HG03378 (cell line): ENCODE measurements around the gene TSC22D2.
"Not testable (repeated sequence)": the region's sequence is repeated elsewhere in the genome, so short reads cannot be mapped to it uniquely, and the experiment has no call there.

Experiments used
- ATAC-seq: cut with Tn5 transposase; IDR thresholded peaks from one replicate; pipeline ENCODE4 v1.9.1; 2021; ENCODE audit warnings: mild to moderate bottlenecking, moderate library complexity; ENCODE audit not compliant: unreplicated experiment

Gene TSC22D2

DNA sequence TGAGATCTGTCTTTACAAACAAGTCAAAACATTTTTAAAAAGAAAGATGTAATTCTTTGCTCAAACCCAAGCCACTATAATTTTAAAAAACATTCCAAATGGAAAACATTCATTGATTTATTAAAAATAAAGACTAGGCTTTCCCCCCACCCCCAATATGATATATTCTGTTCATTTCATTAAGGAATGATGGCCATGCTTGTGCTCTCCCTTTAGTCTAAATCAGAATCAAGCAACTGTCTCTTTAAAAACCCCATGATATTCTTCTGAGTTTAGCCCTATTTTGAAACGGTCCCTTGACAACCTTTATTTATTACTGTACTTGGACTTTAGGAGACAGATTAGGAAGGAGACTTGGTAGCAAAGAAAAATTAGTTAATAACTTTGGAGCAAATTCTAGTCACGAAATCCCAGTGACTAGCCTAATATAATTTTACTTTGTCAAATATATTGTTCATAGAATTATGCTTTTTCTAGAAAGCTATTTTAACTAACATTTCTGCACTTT, 38.4 kb downstream of the TSC22D2 start:
- no peak for ATAC-seq

DNA sequence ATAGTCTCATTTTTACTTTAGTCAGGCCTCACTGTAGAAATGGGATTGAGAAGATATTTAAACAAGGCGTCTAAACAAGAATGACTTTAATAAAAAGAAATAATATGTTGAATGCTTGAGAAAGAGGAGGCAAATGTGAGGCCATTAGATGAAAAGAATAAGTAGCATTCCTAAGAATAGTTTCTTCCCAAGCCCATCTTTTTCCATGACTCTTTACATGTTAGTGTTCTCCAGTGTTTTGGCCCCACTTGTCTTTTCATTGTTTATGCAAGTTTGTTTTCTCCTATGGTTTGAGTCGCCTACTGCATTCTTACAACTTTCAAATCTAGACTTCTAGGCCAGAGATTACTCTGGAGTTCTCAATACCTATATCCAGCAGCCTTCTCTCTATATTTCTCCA, 39.0 kb downstream of the TSC22D2 start:
- ATAC-seq: no peak

DNA sequence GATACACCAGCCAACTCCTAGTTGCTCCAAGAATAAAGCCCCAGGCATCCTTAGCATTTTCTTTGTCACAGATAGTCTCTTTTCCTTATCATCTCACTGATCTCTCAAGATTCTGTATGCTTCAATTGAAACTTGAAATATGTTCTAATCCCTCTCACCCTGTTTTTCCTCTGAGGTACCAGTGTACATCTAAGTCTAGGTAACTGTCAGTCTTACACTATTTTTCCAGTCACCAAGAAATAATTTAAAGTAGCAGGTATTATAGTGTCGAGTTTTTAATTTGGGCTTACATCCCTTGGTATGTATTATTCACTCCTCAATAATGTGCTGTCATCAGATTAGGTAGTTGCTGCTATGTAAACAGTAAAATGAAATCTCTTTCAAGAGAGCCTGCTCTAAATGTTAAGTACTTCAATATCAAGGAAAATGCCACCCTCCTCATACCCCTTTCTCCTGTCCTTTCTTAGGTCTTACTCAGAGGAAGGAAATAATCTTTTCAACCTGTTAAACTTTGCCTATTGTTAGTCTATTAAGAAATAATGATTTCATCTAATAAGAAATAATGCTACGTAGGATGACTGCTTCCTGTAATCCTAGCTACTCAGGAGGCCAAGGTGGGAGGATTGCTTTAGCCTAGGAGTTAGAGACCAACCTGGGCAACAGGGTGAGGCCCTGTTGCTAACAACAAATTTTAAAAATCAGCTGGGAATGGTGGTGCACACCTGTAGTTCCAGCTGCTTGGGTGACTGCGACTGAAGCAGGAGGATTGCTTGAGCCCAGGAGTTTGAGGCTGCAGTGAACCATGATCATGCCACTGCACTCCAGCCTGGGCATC, 39.8 kb downstream of the TSC22D2 start:
- no peak for ATAC-seq

DNA sequence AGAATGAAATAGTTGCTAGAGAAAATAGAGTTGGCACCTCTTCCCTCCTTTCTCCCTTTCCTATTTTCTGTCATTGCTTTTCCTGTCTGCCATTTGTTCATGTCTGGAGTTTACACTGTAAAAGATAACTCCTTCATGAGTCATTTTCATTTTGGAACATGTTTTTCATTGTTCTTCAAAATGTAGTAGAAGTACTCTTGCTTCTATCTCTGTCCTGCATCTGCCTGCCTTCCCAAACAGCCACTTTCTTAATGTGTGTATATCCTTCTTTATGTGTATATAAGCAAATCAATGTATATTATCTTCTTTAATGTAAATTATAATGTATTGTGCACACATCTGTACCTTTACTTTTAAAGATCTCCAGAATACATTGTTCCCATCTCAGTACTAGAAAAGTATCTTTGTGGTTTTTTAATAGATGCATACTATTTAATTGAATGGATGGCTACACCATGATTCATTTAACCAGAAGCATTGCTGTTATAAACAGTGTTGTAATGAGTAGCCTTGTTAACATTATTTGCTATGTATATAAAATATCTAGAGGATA, 41.1 kb downstream of the TSC22D2 start:
- ATAC-seq: no peak

DNA sequence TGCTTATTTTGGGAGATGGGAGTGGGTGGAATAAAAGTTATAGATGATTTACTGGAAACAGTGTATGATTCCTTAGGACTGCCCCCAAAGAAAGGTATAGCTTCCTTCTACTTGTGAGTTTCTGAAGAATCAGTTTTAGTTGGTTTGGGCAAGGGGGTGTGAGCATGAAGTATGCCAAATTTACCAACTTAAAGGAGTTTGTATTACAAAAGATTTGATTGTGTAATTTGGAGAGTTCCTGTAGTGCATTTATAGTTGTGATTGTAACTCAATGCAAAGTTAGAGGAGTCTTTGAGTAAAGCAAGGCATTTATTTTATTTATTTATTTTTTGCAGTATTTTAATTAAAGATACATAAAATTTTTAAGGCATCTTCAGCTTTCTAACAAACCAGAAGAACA, 42.8 kb downstream of the TSC22D2 start:
- ATAC-seq: no peak

DNA sequence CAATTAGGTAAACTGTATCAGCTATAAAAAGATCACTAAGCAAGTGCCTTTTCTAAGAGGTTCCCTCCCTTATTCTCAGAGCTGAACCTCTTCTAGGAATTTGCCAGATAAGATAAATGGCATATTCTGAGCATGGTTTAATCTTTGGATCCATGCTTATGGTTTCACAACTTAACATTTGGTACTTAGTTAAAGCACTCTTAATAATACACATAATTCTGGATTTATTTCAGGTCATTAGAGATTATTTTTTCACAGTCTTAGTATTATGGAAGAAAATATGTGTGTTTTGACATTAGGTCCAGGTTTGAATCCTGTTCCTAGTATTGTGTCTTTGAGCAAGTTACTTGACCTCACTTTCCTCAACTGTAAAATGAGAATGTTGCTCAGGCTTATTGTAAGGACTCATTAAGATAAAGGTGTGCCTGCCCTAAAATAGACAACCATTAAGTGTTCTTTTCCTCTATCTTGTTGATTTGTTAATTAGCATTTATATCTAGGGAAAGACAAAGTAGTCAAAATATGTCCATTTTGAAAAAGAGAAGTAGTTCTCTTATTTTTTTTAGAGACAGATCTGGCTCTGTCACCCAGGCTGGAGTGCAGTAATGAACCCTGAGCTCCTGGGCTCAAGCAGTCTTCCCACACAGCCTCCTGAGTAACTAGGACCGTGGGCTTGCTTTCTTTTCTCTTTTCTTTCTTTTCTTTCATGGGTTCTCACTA, 43.4 kb downstream of the TSC22D2 start:
- no peak for ATAC-seq

DNA sequence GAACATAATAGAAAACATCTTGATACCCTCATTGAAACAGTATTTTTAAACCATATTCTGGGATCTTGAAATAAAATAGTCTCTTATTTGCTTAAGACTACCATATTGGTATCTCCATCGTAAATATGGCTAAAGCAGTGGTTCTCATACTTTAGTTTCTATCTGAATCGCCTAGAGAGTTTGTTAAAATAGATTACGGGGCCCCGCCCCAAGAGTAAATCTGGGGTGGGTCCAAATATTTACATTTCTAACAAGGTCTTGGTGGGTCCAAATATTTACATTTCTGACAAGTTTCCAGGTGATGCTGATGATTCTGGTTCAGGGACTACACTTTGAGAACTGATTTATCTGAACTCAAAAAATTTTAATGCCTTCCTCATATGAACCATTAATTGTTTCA, 45.3 kb downstream of the TSC22D2 start:
- no peak for ATAC-seq

DNA sequence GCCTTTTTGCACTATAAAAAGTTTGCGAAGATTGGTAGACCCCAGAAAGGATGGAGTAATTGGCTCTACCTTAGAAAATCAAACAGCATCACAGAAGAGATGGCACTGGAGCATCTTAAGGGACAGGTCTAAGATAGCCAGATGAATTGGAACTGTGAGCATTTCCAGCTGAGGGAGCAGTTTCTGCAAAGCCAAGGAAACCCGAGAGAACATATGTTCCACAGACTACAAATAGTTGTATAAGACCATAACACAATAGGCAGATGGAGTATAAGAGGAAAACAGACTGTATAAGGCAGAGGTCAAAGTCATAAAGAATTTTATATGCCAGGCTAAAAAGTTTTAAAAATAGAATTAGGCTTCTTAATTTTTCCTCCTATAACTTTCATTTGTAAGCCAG, 46.0 kb downstream of the TSC22D2 start:
- ATAC-seq: no peak

DNA sequence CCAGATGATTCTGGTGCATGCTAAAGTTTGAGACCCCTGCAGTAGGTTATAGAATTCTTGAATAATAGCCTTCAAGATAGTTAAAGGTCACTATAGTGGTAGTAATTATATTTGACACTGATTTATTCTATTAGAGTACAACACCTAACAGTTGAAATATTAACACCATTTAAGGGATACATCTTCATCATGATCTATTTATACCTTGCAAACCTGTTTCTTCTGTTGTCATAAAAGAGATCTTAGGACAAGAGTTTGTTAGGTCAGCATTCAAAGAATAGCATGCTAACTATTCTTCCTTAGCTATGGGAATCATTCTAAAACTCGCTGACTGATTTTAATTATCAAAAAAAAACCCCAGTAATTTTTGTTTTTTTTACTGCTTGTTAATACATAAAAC, 46.5 kb downstream of the TSC22D2 start:
- no peak for ATAC-seq

DNA sequence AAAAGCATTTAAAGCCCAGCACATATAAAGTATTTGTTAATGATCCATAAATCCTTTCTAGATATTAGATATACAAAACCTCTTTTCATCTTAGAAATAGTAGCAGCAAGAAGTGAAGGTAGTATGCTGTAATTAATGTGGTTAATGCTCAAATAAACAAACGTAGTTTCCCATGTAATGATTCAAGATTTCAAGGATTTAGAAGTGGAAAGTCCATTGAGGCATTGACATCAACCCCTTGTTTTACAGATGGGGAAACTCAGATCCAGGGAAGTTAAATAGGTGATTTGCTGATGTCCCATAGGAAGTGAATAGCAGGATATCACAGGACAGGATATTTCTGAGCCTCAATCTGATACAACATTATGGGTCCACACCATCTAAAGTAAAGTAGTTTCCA, 47.2 kb downstream of the TSC22D2 start:
- ATAC-seq: no peak

DNA sequence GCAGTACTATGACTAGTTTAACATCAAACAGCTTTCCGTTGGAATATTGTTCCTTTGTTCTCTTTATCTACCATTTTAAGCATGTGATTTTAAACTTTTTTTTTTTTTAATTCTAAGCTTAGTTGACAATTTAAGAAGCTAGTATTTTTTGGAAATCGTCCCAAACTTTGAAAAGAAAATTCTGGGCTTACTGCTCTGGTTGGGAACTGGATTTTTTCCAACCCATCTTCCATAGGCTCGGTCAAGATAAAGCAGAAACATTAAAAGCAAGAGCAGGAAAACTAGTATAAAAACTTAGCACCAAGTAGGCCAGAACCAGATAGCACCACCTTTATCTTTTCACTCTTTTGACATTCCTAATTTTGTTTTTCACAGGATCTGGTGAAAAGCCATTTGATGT, 49.9 kb downstream of the TSC22D2 start:
- ATAC-seq: no peak

DNA sequence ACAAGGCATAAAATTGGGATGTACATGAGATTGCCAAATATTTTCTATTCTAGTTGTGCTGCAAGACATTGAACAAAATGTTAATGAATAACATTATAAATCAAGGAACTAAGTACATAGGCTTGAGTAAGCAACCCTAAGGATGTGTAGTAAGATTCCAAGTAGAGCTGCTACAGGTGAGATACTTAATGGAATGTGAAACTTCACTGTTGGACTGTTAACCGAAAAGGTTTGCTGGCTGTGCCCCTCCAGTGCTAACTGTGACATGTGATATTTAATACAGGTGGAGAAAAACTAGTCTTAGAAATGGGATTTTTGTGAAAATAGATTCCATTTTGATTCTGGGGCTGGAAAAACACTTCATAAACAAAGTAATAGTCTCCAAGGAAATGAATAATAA, 52.4 kb downstream of the TSC22D2 start:
- no peak for ATAC-seq

DNA sequence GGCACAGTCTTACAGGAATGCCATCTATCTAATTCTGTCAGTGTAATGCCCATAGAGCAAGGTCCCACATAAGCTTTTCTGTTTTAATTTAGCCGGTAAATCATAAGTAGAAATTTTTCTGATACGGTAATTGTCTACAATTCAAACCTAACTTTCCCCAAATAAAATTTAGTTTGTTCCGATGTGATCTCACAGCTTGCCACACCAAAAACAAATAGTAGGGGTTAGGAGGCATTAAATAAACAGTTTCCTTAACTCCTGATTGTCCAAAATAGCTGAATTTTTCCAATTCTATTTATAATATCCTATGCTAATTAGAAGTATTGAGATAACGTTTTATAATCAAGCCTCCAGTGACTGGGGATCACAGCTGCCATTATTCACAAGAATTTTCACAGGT, 53.3 kb downstream of the TSC22D2 start:
- ATAC-seq: no peak

DNA sequence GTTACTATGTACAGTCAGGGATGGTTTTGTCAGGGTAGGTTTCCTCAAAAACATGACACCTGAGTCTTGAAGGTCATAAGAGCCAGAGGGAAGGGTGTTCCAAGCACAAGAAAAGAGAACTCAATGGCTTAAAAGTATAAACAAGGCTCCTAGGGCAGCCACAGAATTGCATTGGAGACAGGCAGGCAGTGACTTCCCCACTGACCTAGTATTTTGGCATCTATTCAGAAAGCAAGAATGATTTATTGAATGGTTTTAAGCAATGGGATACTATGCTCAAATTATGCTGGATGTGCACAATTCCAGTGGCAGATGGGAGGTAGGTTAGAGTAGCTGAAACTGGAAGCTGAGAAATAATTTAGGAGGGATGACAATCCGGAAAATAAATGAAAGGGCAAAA, 54.0 kb downstream of the TSC22D2 start:
- no peak for ATAC-seq

DNA sequence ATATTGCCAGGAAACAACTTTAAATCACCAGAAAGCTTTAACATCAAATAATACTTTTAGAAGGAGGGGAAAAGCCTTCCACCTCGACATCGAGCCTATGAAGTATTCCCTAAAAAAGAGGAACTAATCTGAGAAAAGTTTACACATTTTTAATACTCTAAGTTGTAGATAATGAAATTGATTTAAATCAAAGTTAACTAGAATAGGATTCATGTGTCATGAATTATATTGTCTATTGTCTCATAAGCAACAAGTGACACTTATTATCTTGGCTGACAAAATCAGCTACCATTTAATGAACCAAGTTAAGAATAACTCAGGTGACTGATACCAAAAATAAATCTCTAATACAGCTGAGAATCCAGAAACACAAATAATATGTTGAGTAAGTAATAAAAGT, 56.6 kb downstream of the TSC22D2 start:
- no peak for ATAC-seq

DNA sequence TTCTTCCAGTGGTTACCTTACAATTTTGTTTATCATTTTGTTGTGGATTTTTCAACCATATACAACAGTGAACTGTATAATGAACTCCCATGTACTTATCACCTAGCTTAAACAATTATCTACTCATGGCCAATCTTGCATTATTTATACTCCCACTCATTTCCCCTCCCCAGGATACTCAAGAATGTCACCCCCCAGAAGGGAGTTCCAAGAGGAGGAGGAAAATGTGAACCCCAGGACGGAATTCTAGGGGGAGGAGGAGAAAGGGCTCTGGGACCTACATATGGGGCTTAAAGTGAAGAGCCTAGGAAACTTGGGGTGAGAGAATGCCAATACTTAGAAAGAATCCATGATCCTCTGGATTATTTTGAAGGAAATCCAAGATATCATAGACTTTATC, 59.3 kb downstream of the TSC22D2 start:
- ATAC-seq: no peak

DNA sequence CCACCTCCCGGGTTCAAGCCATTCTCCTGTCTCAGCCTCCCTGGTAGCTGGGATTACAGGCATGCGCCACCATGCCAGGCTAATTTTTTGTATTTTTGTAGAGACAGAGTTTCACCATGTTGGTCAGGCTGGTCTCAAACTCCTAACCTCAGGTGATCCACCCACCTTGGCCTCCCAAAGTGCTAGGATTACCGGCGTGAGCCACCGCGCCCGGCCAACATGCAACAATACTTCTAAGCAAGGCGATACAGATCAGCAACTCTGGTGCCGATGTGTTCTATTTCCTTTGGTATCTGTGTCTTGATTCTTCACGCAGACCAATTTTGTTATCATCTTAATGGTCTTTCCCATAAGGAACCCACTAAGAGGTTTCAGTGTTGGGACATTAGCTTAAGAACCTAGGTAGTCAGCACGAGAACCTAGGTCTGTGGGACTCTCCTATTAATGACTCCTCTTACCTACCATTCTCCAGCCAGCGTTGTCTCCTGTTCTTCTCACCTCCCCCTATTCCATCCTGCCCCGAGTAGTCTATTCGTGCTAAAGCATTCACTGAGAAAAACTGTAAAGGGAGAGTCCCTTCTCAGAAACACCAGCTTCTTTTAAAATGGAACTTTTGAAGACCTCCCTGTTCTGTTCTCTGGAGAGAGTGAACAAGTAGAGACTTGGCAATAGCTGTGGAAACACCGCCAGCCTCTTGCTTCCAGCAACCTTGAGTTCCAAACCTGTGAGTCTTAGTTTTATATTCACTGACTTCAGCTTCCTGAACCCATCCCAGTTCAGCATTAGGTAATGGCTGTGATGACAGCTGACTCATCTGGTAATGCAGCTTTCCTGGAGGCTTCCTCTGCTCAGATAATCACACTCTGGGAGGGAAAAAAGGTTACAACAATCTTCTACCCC, 61.2 kb downstream of the TSC22D2 start:
- no peak for ATAC-seq

DNA sequence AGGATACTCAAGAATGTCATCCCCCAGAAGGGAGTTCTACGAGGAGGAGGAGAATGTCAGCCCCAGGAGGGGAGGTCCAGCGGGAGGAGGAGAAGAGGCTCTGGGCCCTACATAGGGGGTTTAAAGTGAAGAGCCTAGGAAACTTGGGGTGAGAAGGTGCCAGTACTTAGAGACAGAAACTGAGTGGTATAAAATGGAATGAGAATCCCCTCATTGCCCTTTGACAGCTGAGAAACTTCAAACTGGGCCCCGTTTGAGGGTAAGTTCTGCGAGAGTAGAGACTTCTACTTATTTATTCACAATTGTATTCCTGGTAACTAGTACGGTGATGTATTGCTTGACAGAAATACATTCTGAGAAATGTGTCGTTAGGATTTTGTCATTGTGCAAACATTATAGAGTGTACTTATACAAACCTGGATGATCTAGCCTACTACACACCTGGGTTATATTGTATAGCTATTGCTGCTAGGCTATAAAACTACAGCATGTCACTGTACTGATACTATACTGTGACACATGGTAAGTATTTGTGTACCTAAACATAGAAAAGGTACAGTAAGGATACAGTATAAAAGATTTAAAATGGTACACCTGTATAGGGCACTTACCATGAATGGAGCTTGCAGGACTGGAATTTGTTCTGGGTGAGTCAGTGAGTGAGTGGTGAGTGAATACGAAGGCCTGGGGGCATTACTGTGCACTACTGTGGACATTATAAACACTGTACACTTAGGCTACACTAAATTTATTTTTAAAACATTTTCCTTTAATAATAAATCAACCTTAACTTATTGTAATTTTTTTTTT, 62.0 kb downstream of the TSC22D2 start:
- no peak for ATAC-seq

DNA sequence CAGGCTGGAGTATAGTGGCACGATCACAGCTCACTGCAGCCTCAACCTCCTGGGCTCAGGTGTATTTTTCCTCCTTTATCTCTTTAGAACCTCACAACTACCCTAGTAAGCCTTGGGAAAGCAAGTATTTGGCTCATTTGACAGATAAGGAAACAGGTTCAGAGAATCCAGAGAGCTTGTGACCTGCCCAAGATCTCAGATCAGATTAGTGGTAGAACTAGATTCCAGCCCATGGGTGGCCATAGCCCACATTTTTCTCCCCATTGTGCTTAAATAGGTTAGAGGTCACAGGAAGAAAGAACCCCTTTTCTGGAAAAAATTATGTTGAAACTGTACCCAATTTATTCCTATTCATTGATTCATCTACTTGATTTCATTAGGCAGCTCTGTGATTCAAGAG, 64.3 kb downstream of the TSC22D2 start:
- ATAC-seq: no peak

DNA sequence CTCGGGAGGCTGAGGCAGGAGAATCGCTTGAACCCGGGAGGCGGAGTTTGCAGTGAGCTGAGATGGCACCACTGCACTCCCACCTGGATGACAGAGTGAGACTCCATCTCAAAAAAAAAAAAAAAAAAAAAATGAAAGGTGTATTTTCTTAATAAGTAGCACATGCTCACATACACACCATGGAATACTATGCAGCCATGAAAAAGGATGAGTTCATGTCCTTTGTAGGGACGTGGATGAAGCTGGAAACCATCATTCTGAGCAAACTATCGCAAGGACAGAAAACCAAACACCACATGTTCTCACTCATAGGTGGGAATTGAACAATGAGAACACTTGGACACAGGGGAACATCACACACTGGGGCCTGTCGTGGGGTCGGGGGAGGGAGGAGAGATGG, 65.1 kb downstream of the TSC22D2 start:
- ATAC-seq: not testable (repeated sequence)
